Erythroblast (primary cell): Measurements from ENCODE around the gene KCNIP4.

ENCODE experiments used
- GATA1 ChIP-seq: IDR thresholded peaks from 2 replicates; pipeline ENCODE4 v1.6.1; 2011; ENCODE audit warnings: low read depth, mild to moderate bottlenecking, control low read depth, low read length, moderate library complexity
- POLR2A ChIP-seq: IDR thresholded peaks from 2 replicates; pipeline ENCODE4 v1.6.1; 2011; ENCODE audit warnings: mild to moderate bottlenecking, low read length

DNA sequence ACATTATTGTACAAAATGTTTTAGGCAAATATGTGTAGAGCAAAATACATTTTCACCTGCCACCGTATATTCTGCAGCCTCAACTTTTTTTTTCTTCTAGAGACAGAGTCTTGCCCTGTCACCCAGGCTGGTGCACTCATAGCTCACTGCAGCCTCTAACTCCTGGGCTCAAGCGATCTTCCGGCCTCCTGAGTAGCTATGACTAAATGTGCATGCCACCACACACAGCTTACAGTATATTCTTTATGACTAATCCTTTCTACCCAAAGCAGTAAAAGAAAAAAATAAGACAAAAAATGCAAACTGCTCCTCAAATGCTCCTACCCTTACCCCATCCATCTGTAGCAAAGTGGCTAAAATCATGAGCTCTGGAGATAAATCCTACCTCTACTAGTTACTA is 426.3 kb downstream of the KCNIP4 start:
- TF ChIP-seq POLR2A (no peak), GATA1 (no peak)
